ENCODE data around the gene MOCS3.

DNA sequence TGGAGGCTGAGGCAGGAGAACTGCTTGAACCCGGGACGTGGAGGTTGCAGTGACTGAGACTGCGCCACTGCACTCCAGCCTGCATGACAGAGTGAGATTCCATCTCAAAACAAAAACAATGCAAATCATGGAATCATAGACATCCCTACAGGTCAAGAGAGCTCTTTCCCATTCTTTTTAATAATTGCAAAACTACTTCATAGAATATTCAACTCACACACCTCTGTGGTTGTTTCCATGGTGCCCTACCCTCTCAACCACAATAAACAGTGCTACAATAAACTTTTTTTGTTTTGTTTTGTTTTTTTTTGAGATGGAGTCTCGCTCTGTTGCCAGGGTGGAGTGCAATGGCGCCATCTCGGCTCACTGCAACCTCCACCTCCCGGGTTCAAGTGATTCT, 15.5 kb upstream of the MOCS3 start:
- TF ChIP-seq CTCF (IDR thresholded peaks at IDR 0.05), result no peak
- TF ChIP-seq EZH2phosphoT487 (IDR thresholded peaks at IDR 0.05), result no peak

All from neural progenitor cell (in vitro differentiated cells).